NCI-H748 (cell line): ENCODE data around the gene SEMA3A.

Source experiments
- DNase-seq: peaks from one replicate; lab custom pipeline; 2025; ENCODE audit not compliant: unreplicated experiment; lab: John Stamatoyannopoulos, UW

The SEMA3A gene

GRCh38 chr7:84113286-84113685, 81.3 kb downstream of the SEMA3A start:
- no peak for DNase-seq

- DNase-seq = no peak
Measured at GRCh38 chr7:84112771-84113170, 81.8 kb downstream of the SEMA3A start.

DNA sequence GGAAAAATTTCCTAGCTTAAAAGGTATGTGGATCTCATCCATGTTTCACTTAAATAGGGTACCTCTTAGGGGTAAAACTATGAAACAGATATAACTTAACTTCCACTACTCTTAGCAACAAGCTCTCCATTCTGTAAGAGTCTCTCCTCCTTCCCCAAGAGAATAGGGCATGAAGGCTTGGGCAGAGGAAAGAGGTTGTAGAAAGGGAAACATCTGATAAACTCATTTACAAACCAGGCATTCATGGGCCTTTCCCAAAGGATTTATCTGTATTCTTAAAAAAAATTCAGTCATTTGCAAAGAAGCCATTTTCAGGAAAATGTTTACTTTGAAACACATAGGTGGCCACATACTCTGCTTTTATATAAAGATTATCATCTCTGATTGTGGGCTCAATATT, 82.7 kb downstream of the SEMA3A start:
- no peak for DNase-seq

DNA sequence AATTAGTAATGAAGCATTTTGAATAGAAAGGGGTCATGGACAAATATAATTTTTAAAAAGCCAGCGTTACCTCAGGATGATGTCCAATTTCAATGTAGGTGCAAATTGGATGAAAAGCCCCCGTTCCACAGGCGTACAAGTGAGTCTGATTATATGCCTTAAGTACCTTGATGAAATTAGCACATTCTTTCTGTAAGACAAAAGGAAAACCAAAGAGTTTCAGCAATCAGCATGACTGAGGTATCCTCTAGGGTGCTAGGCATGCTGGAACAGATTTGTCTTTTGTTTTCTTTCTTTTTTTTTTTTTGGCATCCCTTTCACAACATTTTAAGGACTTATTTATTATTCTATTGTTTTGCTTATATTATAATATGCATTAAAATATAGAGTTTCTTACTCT, 84.2 kb downstream of the SEMA3A start:
- no peak for DNase-seq

DNA sequence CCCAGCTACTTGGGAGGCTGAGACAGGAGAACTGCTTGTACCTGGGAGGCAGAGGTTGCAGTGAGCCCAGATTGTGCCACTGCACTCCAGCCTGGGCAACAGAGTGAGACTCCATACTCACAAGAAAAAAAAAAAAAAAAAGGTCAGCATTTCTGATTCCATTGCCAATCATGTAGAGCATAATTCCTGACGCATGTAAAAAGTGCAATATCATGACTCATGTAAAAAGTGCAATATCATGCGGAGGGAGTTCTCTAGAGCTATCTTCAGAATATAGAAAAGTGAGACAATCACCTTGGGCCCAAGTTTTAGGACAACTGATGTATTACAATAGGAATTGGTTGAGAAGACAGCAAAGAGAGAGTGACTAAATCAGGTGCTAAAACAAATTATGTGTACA, 85.8 kb downstream of the SEMA3A start:
- no peak for DNase-seq

- no peak for DNase-seq
Measured at GRCh38 chr7:84108119-84108518, 86.5 kb downstream of the SEMA3A start.

GRCh38 chr7:84107259-84107658, 87.3 kb downstream of the SEMA3A start:
- no peak for DNase-seq

DNA sequence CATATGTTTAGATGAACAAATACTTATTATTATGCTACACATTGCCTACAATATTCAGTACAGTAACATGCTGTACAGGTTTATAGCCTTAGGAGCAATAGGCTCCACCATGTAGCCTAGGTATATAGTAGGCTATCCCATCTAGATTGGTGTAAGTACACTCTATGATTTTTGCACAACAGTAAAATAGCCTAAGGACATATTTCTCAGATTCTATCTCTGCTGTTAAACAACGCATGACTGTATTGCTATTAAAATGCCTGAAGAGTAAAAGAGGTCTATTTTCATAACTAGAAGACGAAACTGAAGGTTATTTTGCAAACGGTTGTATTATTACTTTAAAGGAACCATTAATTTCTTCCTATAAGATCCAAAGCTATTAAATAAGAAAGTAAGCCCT, 88.3 kb downstream of the SEMA3A start:
- no peak for DNase-seq

DNA sequence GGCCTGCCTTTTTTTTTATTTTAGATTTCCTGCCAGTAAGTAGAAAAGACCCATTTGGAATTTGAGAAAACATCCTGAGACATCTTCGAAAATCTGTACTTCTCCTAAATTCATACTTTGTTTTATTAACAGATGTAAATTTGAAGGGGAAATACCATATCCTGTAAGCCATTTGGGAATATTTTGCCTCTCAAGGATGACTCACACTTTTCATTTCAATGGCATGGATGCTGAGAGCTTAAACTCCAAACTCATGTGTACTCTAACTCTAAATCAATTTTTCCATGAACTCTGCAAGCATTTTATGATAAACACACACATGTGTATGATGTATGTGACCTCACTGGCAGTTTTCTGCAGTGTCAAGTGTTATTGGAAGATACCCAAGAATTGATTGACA, 89.0 kb downstream of the SEMA3A start:
- no peak for DNase-seq

- DNase-seq = no peak
Measured at GRCh38 chr7:84104826-84105225, 89.8 kb downstream of the SEMA3A start.

DNA sequence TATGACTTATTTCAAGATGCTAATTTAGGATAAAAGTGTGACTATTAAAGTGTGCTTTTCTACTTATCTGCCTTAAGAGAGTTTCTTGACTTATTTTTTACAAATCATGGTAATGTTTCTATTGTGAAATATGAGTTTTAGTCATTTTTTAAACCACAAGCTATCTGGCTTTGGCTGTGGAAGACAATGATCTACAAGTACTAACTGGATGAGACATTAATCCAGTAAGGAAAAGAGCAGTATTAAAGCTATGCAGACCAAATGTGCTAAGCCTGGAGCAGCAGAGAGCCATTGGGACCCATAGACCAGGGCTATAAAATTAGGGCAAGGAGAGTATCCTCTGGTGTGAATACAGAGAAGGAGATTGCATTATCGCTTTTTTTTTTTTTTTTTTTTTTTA, 92.4 kb downstream of the SEMA3A start:
- DNase-seq = no peak

DNA sequence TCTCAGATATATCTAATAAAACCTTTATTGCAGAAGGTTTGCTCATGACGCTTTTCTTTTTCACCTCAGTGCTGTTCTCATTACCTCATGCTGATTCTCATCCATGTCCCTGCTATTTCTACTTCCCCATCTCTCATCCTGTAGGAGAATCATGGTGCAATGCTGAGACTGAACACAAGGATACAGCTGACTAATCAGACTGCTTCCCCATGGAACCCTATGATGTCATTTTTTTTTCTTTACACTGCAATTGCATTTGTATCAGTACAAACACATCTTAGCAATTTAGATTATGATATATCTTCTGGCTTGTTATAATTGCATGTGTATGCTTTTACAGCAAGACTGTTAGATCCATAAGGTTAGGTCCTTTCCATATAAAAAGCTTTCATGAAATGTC, 93.7 kb downstream of the SEMA3A start:
- DNase-seq = peak; percentile 13

DNA sequence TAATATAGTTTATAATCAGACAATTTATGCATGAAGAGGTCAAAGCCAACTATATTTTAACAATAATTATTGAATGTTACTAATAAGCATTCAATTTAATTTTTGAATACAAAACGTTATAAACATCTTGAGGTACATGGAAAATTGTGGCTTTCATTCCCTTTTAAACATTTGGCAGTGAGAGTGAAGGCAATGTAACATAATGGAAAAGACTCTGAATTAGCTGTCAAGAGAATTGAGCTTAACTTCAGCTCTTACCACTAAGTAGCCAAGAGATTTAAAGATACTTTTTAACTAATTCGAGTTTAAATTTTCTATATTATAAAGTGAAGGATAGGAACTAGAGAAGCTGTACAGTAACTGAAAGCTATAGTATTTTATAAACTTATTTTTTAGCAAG, 98.6 kb downstream of the SEMA3A start:
- DNase-seq = no peak

DNA sequence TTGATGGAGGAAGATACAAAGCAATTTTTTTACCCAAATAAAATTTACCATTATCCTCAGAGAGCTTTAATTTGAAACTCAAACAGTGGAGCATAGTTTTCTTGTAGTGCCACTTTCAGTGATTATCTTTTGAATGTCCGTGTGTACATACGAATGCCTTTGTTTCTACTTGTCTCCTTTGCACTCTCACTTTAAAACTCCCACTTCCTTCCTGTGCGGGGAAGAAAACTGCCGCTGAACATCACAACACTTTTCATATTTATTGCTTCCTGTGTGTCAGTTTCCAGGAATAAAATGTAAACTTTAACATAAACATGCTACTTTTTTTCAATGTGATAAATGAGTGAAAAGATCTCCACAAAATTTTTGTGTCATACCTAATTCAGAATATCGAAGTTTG, 102.4 kb downstream of the SEMA3A start:
- DNase-seq = no peak

GRCh38 chr7:84091318-84091717, 103.3 kb downstream of the SEMA3A start:
- DNase-seq = no peak

GRCh38 chr7:84088802-84089201, 105.8 kb downstream of the SEMA3A start:
- peak; percentile 28 for DNase-seq

DNA sequence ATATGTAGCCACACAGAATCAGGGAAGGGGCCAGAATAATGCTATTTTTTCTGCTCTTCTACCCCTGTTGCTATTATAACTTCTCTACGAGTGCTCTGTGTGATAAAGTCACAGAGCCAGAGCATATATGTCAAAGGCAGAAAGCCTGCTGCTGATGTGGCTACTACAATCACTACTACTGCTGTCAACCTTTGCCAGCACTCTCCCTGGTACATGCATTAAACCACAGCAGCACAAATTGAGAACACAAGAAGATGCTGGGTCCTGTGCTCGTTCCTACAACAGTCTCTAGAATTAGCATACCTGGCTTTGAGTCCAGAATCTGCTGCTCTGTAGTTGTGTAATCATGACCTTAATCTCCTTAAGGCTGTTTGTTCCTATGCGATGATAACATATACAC, 108.6 kb downstream of the SEMA3A start:
- peak; percentile 36 for DNase-seq

- no peak for DNase-seq
Measured at GRCh38 chr7:84085147-84085546, 109.4 kb downstream of the SEMA3A start.

DNA sequence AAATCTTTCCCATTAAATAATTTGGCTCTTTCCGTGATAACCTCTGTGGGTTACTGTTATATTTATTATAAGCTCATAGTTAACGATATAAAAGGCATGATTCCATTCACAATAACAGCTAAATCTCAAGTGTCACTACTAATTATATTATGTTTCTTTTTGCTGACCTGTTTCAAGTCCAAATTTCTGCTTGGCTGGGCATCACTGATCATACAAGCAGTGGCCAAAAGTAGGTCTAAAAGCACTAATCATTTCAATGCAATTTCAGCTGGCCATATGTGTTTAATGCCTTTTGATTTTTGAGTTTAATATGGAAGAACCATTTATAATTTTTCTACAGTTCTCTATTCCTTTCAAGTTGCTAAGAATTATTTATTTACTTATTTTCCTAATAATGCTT, 110.7 kb downstream of the SEMA3A start:
- DNase-seq = no peak

GRCh38 chr7:84081973-84082522, 112.5 kb downstream of the SEMA3A start:
- no peak for DNase-seq

GRCh38 chr7:84077336-84077735, 117.3 kb downstream of the SEMA3A start:
- no peak for DNase-seq

DNA sequence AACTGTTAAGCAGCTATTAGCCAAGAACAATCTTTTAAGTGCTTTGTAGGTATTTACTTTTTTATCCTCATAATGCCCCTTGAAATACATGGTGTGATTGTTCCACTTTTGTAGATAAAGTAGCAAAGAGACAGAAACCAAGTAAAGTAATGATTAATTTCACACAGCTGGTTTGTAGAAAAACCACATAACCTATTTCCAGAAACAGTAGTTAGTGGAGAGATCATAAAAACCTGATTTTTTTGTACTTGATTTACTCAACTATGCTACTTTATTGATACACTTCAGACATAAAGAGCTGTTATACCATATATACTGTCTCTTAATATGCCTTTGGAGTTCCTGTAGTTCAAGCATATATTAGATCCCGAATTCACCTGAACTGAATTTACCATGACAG, 118.4 kb downstream of the SEMA3A start:
- DNase-seq = no peak

- no peak for DNase-seq
Measured at GRCh38 chr7:84073186-84073875, 121.3 kb downstream of the SEMA3A start.
